RPMI7951 (cell line): ENCODE results near the gene DCST2. TPM values are rescaled to one million over a fixed set of nuclear protein-coding genes. Genes with fewer than 3 reads are reported as not detected.
A peak's percentile ranks its signal among the peaks of the same experiment; 100 is the strongest.
"Not testable (repeated sequence)": the region's sequence is repeated elsewhere in the genome, so short reads cannot be mapped to it uniquely, and the experiment has no call there.

Experiments used
- DNase-seq: peaks from one replicate; pipeline ENCODE4 v3.0.0-alpha.2; 2012; ENCODE audit warnings: low read depth
- total RNA-seq: library from RNA; depleted of rRNA; stranded (reverse); fragments of >200 nt; shearing (Covaris generic); gene quantifications from 2 replicates; pipeline ENCODE4 v1.2.3, GENCODE V29; 2014

The DCST2 gene
- total RNA-seq, 1 experiment from 2014 or later, result not detected

GRCh38 chr1:154998818-154999570 is 34.6 kb downstream of the DCST2 start:
- DNase-seq, result peak; percentile 62

- DNase-seq, result no peak
These were observed 35.3 kb downstream of the DCST2 start for GRCh38 chr1:154998201-154998780.

- DNase-seq, result no peak
These were observed 36.4 kb downstream of the DCST2 start for GRCh38 chr1:154996966-154997701.

GRCh38 chr1:154995301-154995983 is 38.1 kb downstream of the DCST2 start:
- DNase-seq, result peak; percentile 71

GRCh38 chr1:154994591-154994990 is 39.0 kb downstream of the DCST2 start:
- DNase-seq, result no peak

- DNase-seq, result no peak
These were observed 39.4 kb downstream of the DCST2 start for GRCh38 chr1:154994269-154994587.

GRCh38 chr1:154993572-154994268 is 39.9 kb downstream of the DCST2 start, which contains the start of gene LENEP:
Gene LENEP (plus strand): TSS chr1:154993586. CDS start chr1:154993608, 22 bp downstream.
- DNase-seq, result no peak

- DNase-seq, result no peak
These were observed 40.6 kb downstream of the DCST2 start for GRCh38 chr1:154992721-154993571.

GRCh38 chr1:154990276-154990675 is 43.3 kb downstream of the DCST2 start:
- no peak for DNase-seq

- DNase-seq, result no peak
These were observed 44.3 kb downstream of the DCST2 start for GRCh38 chr1:154989195-154989860.

- DNase-seq, result no peak
These were observed 45.3 kb downstream of the DCST2 start for GRCh38 chr1:154988058-154988954.

- no peak for DNase-seq
These were observed 46.3 kb downstream of the DCST2 start for GRCh38 chr1:154987326-154987725.

- DNase-seq, result not testable (repeated sequence)
These were observed 46.8 kb downstream of the DCST2 start for GRCh38 chr1:154986736-154987135.

- DNase-seq, result no peak
These were observed 49.7 kb downstream of the DCST2 start for GRCh38 chr1:154983776-154984466.

GRCh38 chr1:154982897-154983648 is 50.5 kb downstream of the DCST2 start, which contains the start of gene FLAD1:
Gene FLAD1 (plus strand): TSS chr1:154983344. CDS start chr1:154983695, 351 bp downstream.
- peak; percentile 100 for DNase-seq

GRCh38 chr1:154982341-154982740 is 51.2 kb downstream of the DCST2 start:
- DNase-seq, result no peak

- no peak for DNase-seq
These were observed 55.2 kb downstream of the DCST2 start for GRCh38 chr1:154978360-154978759.
